ENCODE measurements around the gene MTARC2. TPM values are rescaled to one million over a fixed set of nuclear protein-coding genes. Genes with fewer than 3 reads are reported as not detected.

The MTARC2 gene
- total RNA-seq, 2 donors from 2014 or later = 12.3 to 14.5 TPM

- H3K36me3 Mint-ChIP-seq (ENCODE audit: low read depth) = peaks cover 62% of the 10 kb centered on the region
- peaks cover 4% of the 10 kb centered on the region for H3K4me1 Mint-ChIP-seq
- H3K27me3 Mint-ChIP-seq (ENCODE audit: insufficient read depth) = no peaks in the 10 kb centered on the region
- H3K27me3 ChIP-seq (ENCODE audit: control insufficient read depth, insufficient read depth, low read length, poor library complexity, severe bottlenecking) = no peaks in the 10 kb centered on the region
- peaks cover 24% of the 10 kb centered on the region for H3K36me3 ChIP-seq (ENCODE audit: control insufficient read depth, insufficient read depth, low read length)
- no peak overlapping the region for H3K27ac Mint-ChIP-seq
- no peaks in the 10 kb centered on the region for H3K9me3 Mint-ChIP-seq
- no peak overlapping the region for H3K27ac ChIP-seq (ENCODE audit: low read depth, low read length)
- 95 to 100% methylated on average over 1 to 2 of the region's 2 CpGs for WGBS, 2 experiments (ENCODE audit: insufficient coverage in 1 of 2, insufficient read length in 1 of 2)
- H3K4me1 ChIP-seq (ENCODE audit: control insufficient read depth, insufficient read depth, low read length) = no peaks in the 10 kb centered on the region
- no peak overlapping the region for H3K4me3 ChIP-seq (ENCODE audit: low read length)
- no peak for DNase-seq
- no peak overlapping the region for H3K4me3 Mint-ChIP-seq
- TF ChIP-seq, protein P1, sequence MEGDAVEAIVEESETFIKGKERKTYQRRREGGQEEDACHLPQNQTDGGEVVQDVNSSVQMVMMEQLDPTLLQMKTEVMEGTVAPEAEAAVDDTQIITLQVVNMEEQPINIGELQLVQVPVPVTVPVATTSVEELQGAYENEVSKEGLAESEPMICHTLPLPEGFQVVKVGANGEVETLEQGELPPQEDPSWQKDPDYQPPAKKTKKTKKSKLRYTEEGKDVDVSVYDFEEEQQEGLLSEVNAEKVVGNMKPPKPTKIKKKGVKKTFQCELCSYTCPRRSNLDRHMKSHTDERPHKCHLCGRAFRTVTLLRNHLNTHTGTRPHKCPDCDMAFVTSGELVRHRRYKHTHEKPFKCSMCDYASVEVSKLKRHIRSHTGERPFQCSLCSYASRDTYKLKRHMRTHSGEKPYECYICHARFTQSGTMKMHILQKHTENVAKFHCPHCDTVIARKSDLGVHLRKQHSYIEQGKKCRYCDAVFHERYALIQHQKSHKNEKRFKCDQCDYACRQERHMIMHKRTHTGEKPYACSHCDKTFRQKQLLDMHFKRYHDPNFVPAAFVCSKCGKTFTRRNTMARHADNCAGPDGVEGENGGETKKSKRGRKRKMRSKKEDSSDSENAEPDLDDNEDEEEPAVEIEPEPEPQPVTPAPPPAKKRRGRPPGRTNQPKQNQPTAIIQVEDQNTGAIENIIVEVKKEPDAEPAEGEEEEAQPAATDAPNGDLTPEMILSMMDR (conservative IDR thresholded peaks at IDR 0.05) = no peak
- no peak overlapping the region for H3K9ac ChIP-seq (ENCODE audit: extremely low read depth, low read length, poor library complexity, severe bottlenecking)
- no peaks in the 10 kb centered on the region for H3K9me3 ChIP-seq (ENCODE audit: control insufficient read depth, low read length)
Observed at GRCh38 chr1:220798338-220798737, 50.2 kb downstream of the MTARC2 start.

DNA sequence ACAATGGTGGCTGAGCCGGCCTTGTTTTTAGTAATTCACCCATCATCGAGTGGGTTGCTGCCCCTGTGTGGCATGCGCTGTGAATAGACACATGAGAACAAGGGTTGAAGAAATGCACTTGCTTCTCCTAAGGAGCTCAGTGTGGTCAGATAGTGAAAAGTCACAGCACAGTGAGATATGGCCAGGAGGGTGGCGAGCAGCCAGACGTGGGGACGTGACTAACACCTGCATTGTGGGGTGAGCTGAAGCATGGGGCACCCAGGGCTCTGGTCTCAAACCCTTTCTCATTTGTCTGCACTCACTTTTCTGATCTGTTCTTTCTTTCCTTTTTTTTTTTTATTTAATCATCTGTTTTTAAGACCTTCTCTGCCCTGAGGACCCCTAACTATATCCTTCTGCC lies 52.1 kb downstream of the MTARC2 start:
- 87 to 91% methylated on average over 4 to 6 of the region's 6 CpGs for WGBS, 2 experiments (ENCODE audit: insufficient coverage in 1 of 2, insufficient read length in 1 of 2)
- TF ChIP-seq, protein P1 (conservative IDR thresholded peaks at IDR 0.05) = no peak
- H3K4me3 Mint-ChIP-seq = no peak overlapping the region

DNA sequence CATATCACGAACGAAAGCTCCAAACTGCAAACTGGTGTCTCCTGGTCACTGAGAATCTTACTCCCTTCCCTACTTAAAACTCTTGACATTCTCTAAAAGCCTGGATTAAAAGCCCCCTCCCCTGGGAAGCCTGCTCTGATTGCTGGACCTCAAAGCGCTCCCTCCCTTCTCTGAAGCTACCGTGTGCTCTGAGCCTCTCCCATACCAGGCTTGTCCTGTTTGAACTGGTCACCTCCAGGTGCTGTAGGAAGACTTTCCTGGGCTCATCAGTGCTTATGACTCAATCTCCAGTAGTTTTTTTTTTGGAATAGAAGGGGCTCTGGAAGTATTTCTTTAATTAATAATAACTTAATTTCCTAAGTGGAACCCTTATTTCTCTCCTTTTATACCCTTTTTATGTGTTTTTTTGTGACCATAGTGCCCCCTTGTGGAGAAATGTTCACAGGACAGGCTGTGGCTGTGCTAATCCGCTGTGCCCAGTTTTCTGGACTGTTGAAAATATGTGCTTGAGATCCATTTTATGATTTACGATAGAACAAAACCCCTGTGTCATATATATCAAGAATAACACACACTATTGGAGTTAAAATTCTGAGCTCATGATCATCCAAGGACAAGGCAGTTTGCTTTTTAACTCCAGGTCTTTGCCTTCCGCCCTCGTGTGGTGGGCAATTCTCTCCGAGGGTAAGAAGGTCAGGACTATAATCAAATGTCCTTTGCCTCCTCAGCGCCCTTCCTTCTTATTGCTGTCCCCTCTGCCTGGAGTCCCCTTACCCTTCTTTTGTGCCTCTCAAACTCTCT lies 55.5 kb downstream of the MTARC2 start:
- peak overlapping the region; percentile 40 for H3K27ac Mint-ChIP-seq

More for the DNA sequence above, 52.1 kb downstream of the MTARC2 start:
- Histone ChIP-seq H3K9ac (ENCODE audit: extremely low read depth, low read length, poor library complexity, severe bottlenecking) (no peak overlapping the region), H3K4me3 (ENCODE audit: low read length) (no peak overlapping the region), H3K27ac (ENCODE audit: low read depth, low read length) (no peak overlapping the region), H3K4me1 (ENCODE audit: control insufficient read depth, insufficient read depth, low read length) (no peaks in the 10 kb centered on the region), H3K36me3 (ENCODE audit: control insufficient read depth, insufficient read depth, low read length) (peaks cover 21% of the 10 kb centered on the region), H3K27me3 (ENCODE audit: control insufficient read depth, insufficient read depth, low read length, poor library complexity, severe bottlenecking) (no peaks in the 10 kb centered on the region), H3K9me3 (ENCODE audit: control insufficient read depth, low read length) (no peaks in the 10 kb centered on the region)
- no peaks in the 10 kb centered on the region for H3K9me3 Mint-ChIP-seq
- no peak overlapping the region for H3K27ac Mint-ChIP-seq
- no peaks in the 10 kb centered on the region for H3K27me3 Mint-ChIP-seq (ENCODE audit: insufficient read depth)
- H3K36me3 Mint-ChIP-seq (ENCODE audit: low read depth) = peaks cover 68% of the 10 kb centered on the region
- peaks cover 5% of the 10 kb centered on the region for H3K4me1 Mint-ChIP-seq
- DNase-seq = peak; percentile 9

More for the DNA sequence above, 55.5 kb downstream of the MTARC2 start:
- Mint-ChIP-seq H3K36me3 (ENCODE audit: low read depth) (peaks cover 62% of the 10 kb centered on the region), H3K9me3 (no peaks in the 10 kb centered on the region), H3K27me3 (ENCODE audit: insufficient read depth) (no peaks in the 10 kb centered on the region), H3K4me3 (no peak overlapping the region), H3K4me1 (peaks cover 5% of the 10 kb centered on the region)
- H3K9ac ChIP-seq (ENCODE audit: extremely low read depth, low read length, poor library complexity, severe bottlenecking) = no peak overlapping the region
- WGBS, 2 experiments (ENCODE audit: insufficient coverage in 1 of 2, insufficient read length in 1 of 2) = 87 to 94% methylated on average over 7 to 10 of the region's 10 CpGs
- no peaks in the 10 kb centered on the region for H3K4me1 ChIP-seq (ENCODE audit: control insufficient read depth, insufficient read depth, low read length)
- peaks cover 24% of the 10 kb centered on the region for H3K36me3 ChIP-seq (ENCODE audit: control insufficient read depth, insufficient read depth, low read length)
- no peaks in the 10 kb centered on the region for H3K9me3 ChIP-seq (ENCODE audit: control insufficient read depth, low read length)
- no peak overlapping the region for H3K4me3 ChIP-seq (ENCODE audit: low read length)
- H3K27ac ChIP-seq (ENCODE audit: low read depth, low read length) = no peak overlapping the region
- TF ChIP-seq, protein P1 (conservative IDR thresholded peaks at IDR 0.05) = peak; percentile 98
- peak; percentile 75 for DNase-seq
- no peaks in the 10 kb centered on the region for H3K27me3 ChIP-seq (ENCODE audit: control insufficient read depth, insufficient read depth, low read length, poor library complexity, severe bottlenecking)
